ENCODE results near the gene SCUBE1. TPM values are rescaled to one million over a fixed set of nuclear protein-coding genes. Genes with fewer than 3 reads are reported as not detected.

SCUBE1 gene
- total and polyA plus RNA-seq, 8 donors: 0.31 to 8.0 (median 1.8) TPM

GRCh38 chr22:43206509-43207161, 136.5 kb downstream of the SCUBE1 start:
- peaks cover 0 to 4% (median 0%) of the 10 kb centered on the region in 4 donors for H3K36me3 ChIP-seq

GRCh38 chr22:43205748-43206508, 137.2 kb downstream of the SCUBE1 start:
- no peak for DNase-seq
- WGBS, 5 donors: 54 to 65% (median 59%) methylated on average over 5 of the region's 5 CpGs
- intact Hi-C loops (cut with DNase I; ENCODE audit: low total_unique reads): no loop called here
- no peak for TF ChIP-seq POLR2AphosphoS5 (IDR thresholded peaks at IDR 0.05)
- no peak for TF ChIP-seq CTCF (IDR thresholded peaks at IDR 0.05)
- H3K9me3 ChIP-seq: no peaks in the 10 kb centered on the region
- H3K27me3 ChIP-seq: peaks cover 0 to 13% (median 0%) of the 10 kb centered on the region in 3 donors
- H3K4me3 ChIP-seq: no peak overlapping the region
- H3K36me3 ChIP-seq: peaks cover 0 to 4% (median 0%) of the 10 kb centered on the region in 4 donors
- no peak overlapping the region for H3K27ac ChIP-seq
- no peaks in the 10 kb centered on the region for H3K4me1 ChIP-seq

More at GRCh38 chr22:43206509-43207161, 136.5 kb downstream of the SCUBE1 start:
- Histone ChIP-seq H3K27ac (no peak overlapping the region), H3K4me1 (no peaks in the 10 kb centered on the region), H3K27me3 (peaks cover 0 to 13% (median 0%) of the 10 kb centered on the region in 3 donors), H3K9me3 (no peaks in the 10 kb centered on the region), H3K4me3 (no peak overlapping the region)
- DNase-seq: no peak
- TF ChIP-seq EP300 (IDR thresholded peaks at IDR 0.05) (no peak), POLR2AphosphoS5 (IDR thresholded peaks at IDR 0.05) (no peak), CTCF (IDR thresholded peaks at IDR 0.05) (no peak), POLR2A (IDR thresholded peaks at IDR 0.05) (no peak)
- WGBS, 5 donors: 52 to 65% (median 62%) methylated on average over 14 to 23 of the region's 23 CpGs
- intact Hi-C loops (cut with DNase I; ENCODE audit: low total_unique reads): no loop called here

GRCh38 chr22:43205261-43205691, 137.9 kb downstream of the SCUBE1 start:
- WGBS, 5 donors: 79 to 89% (median 83%) methylated on average over 4 to 9 of the region's 9 CpGs

More at GRCh38 chr22:43205261-43205691, 137.9 kb downstream of the SCUBE1 start:
- Histone ChIP-seq H3K9me3 (no peaks in the 10 kb centered on the region), H3K4me3 (no peak overlapping the region), H3K36me3 (peaks cover 0 to 4% (median 0%) of the 10 kb centered on the region in 4 donors), H3K27ac (no peak overlapping the region), H3K27me3 (peaks cover 0 to 16% (median 0%) of the 10 kb centered on the region in 3 donors), H3K4me1 (no peaks in the 10 kb centered on the region)
- no peak for DNase-seq
- TF ChIP-seq POLR2AphosphoS5 (IDR thresholded peaks at IDR 0.05): no peak
- no peak for TF ChIP-seq CTCF (IDR thresholded peaks at IDR 0.05)
- TF ChIP-seq EP300 (IDR thresholded peaks at IDR 0.05): no peak
- TF ChIP-seq POLR2A (IDR thresholded peaks at IDR 0.05): no peak
- intact Hi-C loops (cut with DNase I; ENCODE audit: low total_unique reads): no loop called here
